ENCODE measurements around the gene OTUB2.

- TF ChIP-seq GATA3 (IDR thresholded peaks at IDR 0.05; ENCODE audit: low read depth, low read length) = no peak
- no peak for TF ChIP-seq GATA2 (IDR thresholded peaks at IDR 0.05; ENCODE audit: low read depth, low read length)
Measured at GRCh38 chr14:94016446-94016976, 9.6 kb upstream of the OTUB2 start.

Measured in SH-SY5Y (cell line).